Ovary (tissue), 3 donors: ENCODE data around the gene MAVS.

ENCODE experiments used
- CTCF ChIP-seq, 3 donors: fragments of 450-650 bp in 2 of 3; fragments of 200-600 bp in 1 of 3; IDR thresholded peaks; one replicate each; pipeline versions ENCODE4 v1.5.1 to v1.8.0; 2016 to 2022; ENCODE audit warnings: antibody characterized with exemption in 3 of 3, mild to moderate bottlenecking in 1 of 3
- POLR2A ChIP-seq: fragments of 450-650 bp; IDR thresholded peaks from one replicate; pipeline ENCODE4 v1.6.1; 2017; ENCODE audit warnings: antibody characterized with exemption, mild to moderate bottlenecking, moderate library complexity
- donor health status: DM: no; HTN: no; CAD: no.

GRCh38 chr20:3842348-3842930 is 4.2 kb upstream of the MAVS start:
- TF ChIP-seq CTCF (IDR thresholded peaks at IDR 0.05) (no peak), POLR2A (no peak)
